T-cell (primary cell): ENCODE measurements around the gene PLAGL2. TPM values are rescaled to one million over a fixed set of nuclear protein-coding genes. Genes with fewer than 3 reads are reported as not detected.

Experiments used
- ATAC-seq, 4 experiments: fragments of 200-7000 bp in 3 of 4; fragments of 150-1000 bp in 1 of 4; cut with Tn5 transposase; replicated peaks in 1 of 4; 1 replicate in 3 of 4; 2 replicates in 1 of 4; pipeline ENCODE4 v1.10.0; 2021; ENCODE audit warnings: moderate library complexity in 3 of 4, mild to moderate bottlenecking in 2 of 4, moderate number of reproducible peaks in 1 of 4
- CTCF ChIA-PET, 2 donors: fragments of 300-600 bp; sonication (Branson Sonifier 250); formaldehyde crosslinking; loops; one replicate each; lab custom pipeline; 2022; ENCODE audit warnings: antibody characterized with exemption in 2 of 2; lab: Charles Lee
- POLR2A ChIA-PET, 2 donors: fragments of 300-600 bp; sonication (Branson Sonifier 250); formaldehyde crosslinking; loops; one replicate each; lab custom pipeline; 2022; ENCODE audit warnings: antibody characterized with exemption in 2 of 2; lab: Charles Lee
- DNase-seq, 35 experiments: peaks; one replicate each; pipeline versions ENCODE4 v3.0.0 to v3.0.0-alpha.2; 2013 to 2023
- H3K27ac ChIP-seq: one replicate; pipeline ENCODE4 v1.5.1; 2013; ENCODE audit warnings: low read length
- H3K27me3 ChIP-seq, 2 experiments: replicated peaks in 1 of 2; 1 replicate in 1 of 2; 2 replicates in 1 of 2; pipeline versions ENCODE4 v1.6.1 to v1.7.0; 2013; ENCODE audit warnings: low read length in 1 of 2, mixed read lengths in 1 of 2; ENCODE audit not compliant: control insufficient read depth in 2 of 2, insufficient read depth in 2 of 2; ENCODE audit errors: extremely low read depth in 1 of 2
- H3K36me3 ChIP-seq, 2 donors: 1 replicate in 1 of 2; 2 replicates in 1 of 2; pipeline versions ENCODE4 v1.6.1 to v1.7.0; 2013; ENCODE audit warnings: low read length in 1 of 2; ENCODE audit not compliant: control insufficient read depth in 2 of 2, insufficient read depth in 1 of 2; ENCODE audit errors: extremely low read depth in 1 of 2
- H3K4me1 ChIP-seq, 2 experiments: 1 replicate in 1 of 2; 2 replicates in 1 of 2; pipeline versions ENCODE4 v1.6.1 to v1.7.0; 2013; ENCODE audit warnings: low read length in 2 of 2, mixed read lengths in 1 of 2; ENCODE audit not compliant: insufficient read depth in 2 of 2, control insufficient read depth in 1 of 2; ENCODE audit errors: extremely low read depth in 1 of 2
- H3K4me3 ChIP-seq, 2 donors: 1 replicate in 1 of 2; 2 replicates in 1 of 2; pipeline versions ENCODE4 v1.5.1 to v1.7.0; 2013; ENCODE audit warnings: mild to moderate bottlenecking in 2 of 2, low read length in 1 of 2, moderate library complexity in 1 of 2; ENCODE audit not compliant: control insufficient read depth in 1 of 2; ENCODE audit errors: extremely low read depth in 1 of 2
- H3K9me3 ChIP-seq: 2 replicates; pipeline ENCODE4 v1.7.0; 2013
- H3K27ac Mint-ChIP-seq, 2 donors: one replicate each; pipeline ENCODE4 v1.8.0; 2020 to 2021; ENCODE audit warnings: mild to moderate bottlenecking in 2 of 2, mixed read lengths in 2 of 2
- H3K27me3 Mint-ChIP-seq, 2 donors: one replicate each; pipeline ENCODE4 v1.8.0; 2021 to 2022; ENCODE audit warnings: mixed read lengths in 2 of 2
- H3K36me3 Mint-ChIP-seq: one replicate; pipeline ENCODE4 v1.8.0; 2021; ENCODE audit warnings: mixed read lengths
- H3K4me1 Mint-ChIP-seq, 3 donors: one replicate each; pipeline ENCODE4 v1.8.0; 2020 to 2022; ENCODE audit warnings: mixed read lengths in 3 of 3, mild to moderate bottlenecking in 1 of 3
- H3K4me3 Mint-ChIP-seq, 3 donors: one replicate each; pipeline ENCODE4 v1.8.0; 2020 to 2022; ENCODE audit warnings: mild to moderate bottlenecking in 3 of 3, mixed read lengths in 3 of 3, moderate library complexity in 3 of 3
- H3K9me3 Mint-ChIP-seq, 3 donors: one replicate each; pipeline ENCODE4 v1.8.0; 2020 to 2022; ENCODE audit warnings: mixed read lengths in 3 of 3
- WGBS: methylation state at CpG from one replicate; pipeline ENCODE4 v1.1.5; 2013; ENCODE audit warnings: missing lambda C conversion rate; ENCODE audit not compliant: insufficient coverage; 5-methylcytosine and 5-hydroxymethylcytosine counted together
- total RNA-seq, 35 experiments: library from RNA in 6 of 35; stranded (reverse) in 6 of 35; fragments of 120-200 nt in 1 of 35; gene quantifications; one replicate each; pipeline versions ENCODE4 v1.2.1 to v1.2.4 and lab custom pipeline; 2013 to 2026

Gene PLAGL2
- total RNA-seq, 5 donors from 2014 or later (not counting 1 experiment from before 2014, with no cell fraction given): 12.6 to 18.2 (median 16.3) TPM

DNA sequence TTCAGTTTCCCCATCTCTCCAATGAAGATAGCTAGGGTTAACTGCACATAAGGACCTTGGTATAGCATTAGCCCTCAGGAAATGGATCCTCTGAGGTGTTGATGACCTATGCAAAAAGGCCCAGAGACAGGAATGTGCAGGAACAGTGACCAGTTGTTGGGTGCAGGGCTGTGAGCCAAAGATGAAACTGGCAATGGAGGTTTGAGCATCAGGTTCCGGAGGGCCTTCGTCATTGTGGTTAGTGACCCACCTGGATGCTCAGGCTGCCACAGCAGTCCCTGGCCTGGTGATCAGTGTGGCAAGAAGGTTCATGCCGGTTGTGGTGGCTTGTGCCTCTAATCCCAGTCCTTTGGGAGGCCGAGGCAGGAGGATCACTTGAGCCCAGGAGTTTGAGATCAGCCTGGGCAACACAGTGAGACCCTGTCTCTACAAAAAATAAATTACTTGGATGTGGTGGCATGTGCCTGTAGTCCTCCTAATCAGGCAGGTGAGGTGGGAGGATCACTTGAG, 54.3 kb downstream of the PLAGL2 start:
- H3K36me3 Mint-ChIP-seq: peaks cover 50% of the 10 kb centered on the region
- no peaks in the 10 kb centered on the region for H3K9me3 ChIP-seq
- peaks cover 12 to 66% of the 10 kb centered on the region in 2 donors for H3K36me3 ChIP-seq
- DNase-seq (no peak), ATAC-seq (no peak)
- ChIA-PET CTCF (no interaction called here), POLR2A (no interaction called here)
- WGBS: 98% methylated on average over 4 of the region's 4 CpGs
- H3K27ac Mint-ChIP-seq: no peak overlapping the region
- no peak overlapping the region for H3K4me3 ChIP-seq
- H3K9me3 Mint-ChIP-seq: no peaks in the 10 kb centered on the region
- no peak overlapping the region for H3K27ac ChIP-seq
- peaks cover 0 to 2% (median 0%) of the 10 kb centered on the region in 3 donors for H3K4me1 Mint-ChIP-seq
- no peaks in the 10 kb centered on the region for H3K27me3 Mint-ChIP-seq
- H3K27me3 ChIP-seq: no peaks in the 10 kb centered on the region
- H3K4me1 ChIP-seq: no peaks in the 10 kb centered on the region
- H3K4me3 Mint-ChIP-seq: no peak overlapping the region

DNA sequence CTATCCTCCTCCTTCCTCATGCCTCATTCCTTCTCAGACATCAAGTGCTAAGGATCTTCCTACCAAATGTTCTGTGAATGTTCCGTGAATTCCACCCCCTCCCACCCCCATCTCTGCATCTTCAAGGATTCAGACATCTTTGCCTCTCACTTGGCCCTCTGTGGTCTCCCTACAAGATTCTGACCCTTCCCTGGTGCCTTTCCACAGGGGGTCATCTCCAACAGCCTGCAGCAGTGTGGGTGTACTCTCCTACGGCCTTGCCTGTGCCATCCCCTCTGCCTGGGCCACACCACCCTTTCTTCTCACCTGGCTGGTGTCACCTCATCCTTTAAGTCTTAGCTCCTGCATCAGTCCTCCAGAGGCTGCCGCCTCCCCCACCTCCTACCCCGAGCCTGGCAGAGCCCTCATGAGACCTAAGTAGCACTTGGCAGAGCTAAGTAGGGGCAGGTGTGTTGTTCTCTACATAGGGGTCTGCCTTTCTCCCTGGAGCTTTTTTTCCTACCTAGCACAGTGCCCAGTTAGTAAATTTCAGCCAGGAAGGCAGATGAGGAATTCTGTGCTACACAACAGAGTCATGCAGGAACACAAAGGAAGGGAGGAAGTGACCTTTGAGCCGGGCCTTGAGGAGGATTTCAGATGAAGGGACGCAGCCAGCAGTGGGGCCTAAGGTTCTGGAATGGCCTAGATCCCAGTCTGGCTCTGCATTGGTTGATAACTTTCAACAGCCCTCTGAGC, 55.0 kb downstream of the PLAGL2 start:
- ATAC-seq: no peak
- ChIA-PET CTCF (no interaction called here), POLR2A (no interaction called here)
- H3K27ac ChIP-seq: no peak overlapping the region
- no peaks in the 10 kb centered on the region for H3K4me1 ChIP-seq
- H3K4me1 Mint-ChIP-seq: peaks cover 0 to 2% (median 0%) of the 10 kb centered on the region in 3 donors
- DNase-seq: no peak
- H3K4me3 Mint-ChIP-seq: no peak overlapping the region
- peaks cover 10 to 63% of the 10 kb centered on the region in 2 donors for H3K36me3 ChIP-seq
- H3K4me3 ChIP-seq: no peak overlapping the region
- H3K27me3 Mint-ChIP-seq: no peaks in the 10 kb centered on the region
- WGBS: 84% methylated on average over 3 of the region's 6 CpGs
- no peaks in the 10 kb centered on the region for H3K9me3 ChIP-seq
- no peaks in the 10 kb centered on the region for H3K9me3 Mint-ChIP-seq
- no peaks in the 10 kb centered on the region for H3K27me3 ChIP-seq
- no peak overlapping the region for H3K27ac Mint-ChIP-seq
- H3K36me3 Mint-ChIP-seq: peaks cover 45% of the 10 kb centered on the region

DNA sequence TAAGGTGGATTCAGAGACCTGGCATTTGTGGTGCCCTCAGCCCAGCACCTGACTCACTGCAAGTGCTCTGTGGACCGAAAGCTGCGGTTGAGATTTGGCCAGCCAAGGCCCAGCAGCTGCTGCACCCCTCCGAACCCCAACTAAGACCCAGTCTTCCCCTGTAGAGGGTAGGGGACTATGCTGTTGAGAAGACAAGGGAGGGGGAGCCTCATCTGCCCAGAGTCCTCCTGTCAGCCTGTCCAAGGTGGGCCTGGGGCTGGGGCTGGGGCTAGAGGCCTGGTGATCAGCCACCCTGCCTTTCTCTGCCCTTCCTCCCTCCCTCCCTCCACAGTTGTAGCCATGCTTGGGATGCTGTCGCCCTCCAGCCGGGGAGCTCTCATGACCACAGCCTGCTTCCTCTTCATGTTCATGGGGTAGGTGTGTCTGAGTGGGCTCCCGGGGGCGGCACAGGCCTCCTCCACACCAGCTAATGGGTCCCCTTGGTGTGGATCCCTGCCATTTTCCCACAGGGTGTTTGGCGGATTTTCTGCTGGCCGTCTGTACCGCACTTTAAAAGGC, 57.2 kb downstream of the PLAGL2 start:
- Mint-ChIP-seq H3K9me3 (no peaks in the 10 kb centered on the region), H3K4me1 (peaks cover 0 to 2% (median 0%) of the 10 kb centered on the region in 3 donors), H3K36me3 (peaks cover 52% of the 10 kb centered on the region), H3K27me3 (no peaks in the 10 kb centered on the region), H3K4me3 (no peak overlapping the region), H3K27ac (no peak overlapping the region)
- WGBS: 80% methylated on average over 1 of the region's 10 CpGs
- H3K27ac ChIP-seq: no peak overlapping the region
- H3K9me3 ChIP-seq: no peaks in the 10 kb centered on the region
- no peaks in the 10 kb centered on the region for H3K27me3 ChIP-seq
- POLR2A ChIA-PET: no interaction called here
- peaks cover 19 to 74% of the 10 kb centered on the region in 2 donors for H3K36me3 ChIP-seq
- no peak for ATAC-seq
- CTCF ChIA-PET: no interaction called here
- no peak overlapping the region for H3K4me3 ChIP-seq
- H3K4me1 ChIP-seq: no peaks in the 10 kb centered on the region
- DNase-seq: no peak

DNA sequence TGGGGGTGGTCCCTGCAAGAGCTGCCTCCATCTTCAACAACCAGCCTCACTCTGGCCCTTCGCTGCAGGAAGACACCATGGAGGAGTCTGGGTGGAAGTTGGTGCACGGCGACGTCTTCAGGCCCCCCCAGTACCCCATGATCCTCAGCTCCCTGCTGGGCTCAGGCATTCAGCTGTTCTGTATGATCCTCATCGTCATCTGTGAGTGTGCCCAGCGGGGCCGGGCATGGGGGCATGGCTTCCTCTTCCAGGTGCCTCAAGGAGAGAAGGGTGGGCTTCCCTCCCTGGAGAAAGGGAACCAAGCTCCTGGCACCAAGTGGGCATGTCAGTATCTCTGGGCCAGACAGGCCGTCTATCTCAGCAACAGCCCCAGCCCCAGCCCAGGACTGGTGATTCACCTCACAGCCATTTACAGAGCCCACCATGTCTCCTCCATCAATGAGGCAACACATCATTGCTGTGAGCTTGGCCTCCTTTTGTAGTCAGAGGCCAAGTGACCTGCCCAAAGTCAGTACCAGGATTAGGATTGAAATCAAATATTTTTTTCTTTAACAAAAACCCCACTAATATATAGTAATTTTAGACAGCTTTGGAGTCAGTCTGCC, 57.9 kb downstream of the PLAGL2 start:
- H3K4me3 ChIP-seq: no peak overlapping the region
- H3K27ac Mint-ChIP-seq: no peak overlapping the region
- no peaks in the 10 kb centered on the region for H3K27me3 Mint-ChIP-seq
- no peaks in the 10 kb centered on the region for H3K4me1 Mint-ChIP-seq
- no peak overlapping the region for H3K4me3 Mint-ChIP-seq
- no peak for DNase-seq
- 93% methylated on average over 6 of the region's 8 CpGs for WGBS
- H3K36me3 Mint-ChIP-seq: peaks cover 51% of the 10 kb centered on the region
- H3K27me3 ChIP-seq: no peaks in the 10 kb centered on the region
- ChIA-PET CTCF (no interaction called here), POLR2A (no interaction called here)
- H3K9me3 ChIP-seq: no peaks in the 10 kb centered on the region
- no peaks in the 10 kb centered on the region for H3K4me1 ChIP-seq
- no peak overlapping the region for H3K27ac ChIP-seq
- no peak for ATAC-seq
- no peaks in the 10 kb centered on the region for H3K9me3 Mint-ChIP-seq
- H3K36me3 ChIP-seq: peaks cover 14 to 77% of the 10 kb centered on the region in 2 donors

DNA sequence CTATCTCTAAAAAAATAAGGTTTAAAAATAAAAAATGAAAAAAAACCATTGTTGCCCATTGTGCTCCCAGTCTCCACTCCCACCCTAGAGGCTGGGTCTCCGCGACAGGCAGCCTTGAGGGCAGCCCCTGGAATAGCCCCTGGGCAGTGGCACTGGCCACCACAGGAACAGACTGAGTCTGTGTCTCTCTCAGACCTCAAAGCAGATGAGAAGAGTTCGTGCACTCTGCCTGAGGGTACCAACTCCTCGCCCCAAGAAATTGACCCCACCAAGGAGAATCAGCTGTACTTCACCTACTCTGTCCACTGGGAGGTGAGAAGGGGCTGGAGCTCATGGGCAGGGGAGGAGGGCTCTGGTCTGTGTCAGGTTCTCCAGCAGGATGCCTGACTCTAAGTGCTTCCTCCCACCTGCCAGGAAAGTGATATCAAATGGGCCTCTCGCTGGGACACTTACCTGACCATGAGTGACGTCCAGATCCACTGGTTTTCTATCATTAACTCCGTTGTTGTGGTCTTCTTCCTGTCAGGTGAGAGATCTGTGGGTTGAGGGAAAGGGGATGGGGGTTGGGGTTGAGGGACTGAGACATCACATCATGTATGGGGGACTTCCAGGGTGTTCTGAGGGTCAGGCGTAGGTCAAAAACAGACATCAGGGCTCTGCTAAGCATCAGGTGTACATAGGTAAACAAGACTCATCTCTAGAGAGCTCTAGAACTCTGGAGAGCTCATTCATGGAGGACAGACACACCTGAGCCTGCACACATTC, 62.5 kb downstream of the PLAGL2 start:
- WGBS: 93% methylated on average over 6 of the region's 8 CpGs
- H3K36me3 ChIP-seq: peaks cover 29 to 79% of the 10 kb centered on the region in 2 donors
- Mint-ChIP-seq H3K27ac (no peak overlapping the region), H3K27me3 (no peaks in the 10 kb centered on the region), H3K9me3 (no peaks in the 10 kb centered on the region), H3K36me3 (peaks cover 58% of the 10 kb centered on the region), H3K4me1 (no peaks in the 10 kb centered on the region), H3K4me3 (no peak overlapping the region)
- H3K4me3 ChIP-seq: no peak overlapping the region
- no peak for ATAC-seq
- DNase-seq: no peak
- H3K9me3 ChIP-seq: no peaks in the 10 kb centered on the region
- no peaks in the 10 kb centered on the region for H3K4me1 ChIP-seq
- ChIA-PET CTCF (no interaction called here), POLR2A (interaction anchor here in 1 of 2 donors (0.7 kb wide), 1 partner anchor 25 kb away, joined by 3 read pairs; no protein-coding TSS in a partner anchor)
- no peak overlapping the region for H3K27ac ChIP-seq
- H3K27me3 ChIP-seq: no peaks in the 10 kb centered on the region

DNA sequence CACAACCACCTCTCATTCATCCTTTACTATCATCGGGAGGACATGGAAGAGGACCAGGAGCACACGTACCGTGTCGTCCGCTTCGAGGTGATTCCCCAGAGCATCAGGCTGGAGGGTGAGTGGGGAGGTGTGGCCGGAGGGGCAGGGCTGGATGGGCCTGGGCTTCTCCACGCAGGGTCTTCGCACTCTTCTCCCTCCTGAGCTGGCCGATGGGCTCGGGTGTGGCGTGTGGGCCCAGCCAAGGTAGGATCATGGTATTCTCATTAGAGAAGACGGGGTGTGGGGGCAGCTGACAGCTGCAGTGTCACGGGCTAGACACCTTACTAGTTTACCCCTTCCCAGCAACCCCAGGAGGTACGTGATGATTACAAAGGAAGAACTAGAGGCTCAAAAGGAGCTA, 64.6 kb downstream of the PLAGL2 start:
- H3K27me3 Mint-ChIP-seq: no peaks in the 10 kb centered on the region
- H3K4me3 Mint-ChIP-seq: no peak overlapping the region

More for the DNA sequence above, 64.6 kb downstream of the PLAGL2 start:
- Mint-ChIP-seq H3K27ac (no peak overlapping the region), H3K9me3 (no peaks in the 10 kb centered on the region), H3K36me3 (peaks cover 68% of the 10 kb centered on the region), H3K4me1 (peaks cover 0 to 7% (median 0%) of the 10 kb centered on the region in 3 donors)
- ATAC-seq: no peak
- POLR2A ChIA-PET: no interaction called here
- no peaks in the 10 kb centered on the region for H3K27me3 ChIP-seq
- no peaks in the 10 kb centered on the region for H3K4me1 ChIP-seq
- no peak overlapping the region for H3K27ac ChIP-seq
- no peak overlapping the region for H3K4me3 ChIP-seq
- CTCF ChIA-PET: no interaction called here
- no peak for DNase-seq
- H3K36me3 ChIP-seq: peaks cover 30 to 84% of the 10 kb centered on the region in 2 donors
- H3K9me3 ChIP-seq: no peaks in the 10 kb centered on the region
- WGBS: 100% methylated on average over 4 of the region's 15 CpGs
